Measurements from ENCODE around the gene BRSK1.

Gene BRSK1

GRCh38 chr19:55305983-55306562, 22.3 kb downstream of the BRSK1 start:
- no peak overlapping the region for H3K4me3 ChIP-seq (ENCODE audit: low read length)
- DNase-seq (ENCODE audit: low read depth): no peak
- TF ChIP-seq CTCF (conservative IDR thresholded peaks at IDR 0.05; ENCODE audit: low read depth, low read length): no peak

GRCh38 chr19:55306712-55307111, 22.9 kb downstream of the BRSK1 start:
- no peak for DNase-seq (ENCODE audit: low read depth)
- TF ChIP-seq CTCF (conservative IDR thresholded peaks at IDR 0.05; ENCODE audit: low read depth, low read length): no peak

DNA sequence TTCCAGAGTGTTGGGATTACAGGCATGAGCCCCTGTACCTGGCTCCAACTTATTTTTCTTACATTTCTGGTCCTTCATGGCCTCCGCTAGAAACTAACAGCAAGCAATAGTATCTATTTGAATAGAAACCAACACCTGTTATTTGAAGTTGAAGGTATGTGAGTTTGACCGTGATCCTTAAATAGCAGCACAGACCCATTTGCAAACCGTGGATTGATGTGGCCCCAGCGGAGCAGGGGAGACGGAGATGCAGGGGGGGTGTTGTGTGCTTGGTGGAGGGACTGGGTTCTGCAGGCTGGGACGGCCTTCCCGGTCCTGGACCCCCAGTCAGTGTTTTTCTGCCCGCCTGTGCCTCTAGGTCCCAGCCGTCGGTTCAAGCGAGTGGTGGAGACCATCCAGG, 24.5 kb downstream of the BRSK1 start:
- no peak for DNase-seq (ENCODE audit: low read depth)
- TF ChIP-seq CTCF (conservative IDR thresholded peaks at IDR 0.05; ENCODE audit: low read depth, low read length): no peak
- H3K4me3 ChIP-seq (ENCODE audit: low read length): no peak overlapping the region

More at GRCh38 chr19:55306712-55307111, 22.9 kb downstream of the BRSK1 start:
- no peak overlapping the region for H3K4me3 ChIP-seq (ENCODE audit: low read length)

DNA sequence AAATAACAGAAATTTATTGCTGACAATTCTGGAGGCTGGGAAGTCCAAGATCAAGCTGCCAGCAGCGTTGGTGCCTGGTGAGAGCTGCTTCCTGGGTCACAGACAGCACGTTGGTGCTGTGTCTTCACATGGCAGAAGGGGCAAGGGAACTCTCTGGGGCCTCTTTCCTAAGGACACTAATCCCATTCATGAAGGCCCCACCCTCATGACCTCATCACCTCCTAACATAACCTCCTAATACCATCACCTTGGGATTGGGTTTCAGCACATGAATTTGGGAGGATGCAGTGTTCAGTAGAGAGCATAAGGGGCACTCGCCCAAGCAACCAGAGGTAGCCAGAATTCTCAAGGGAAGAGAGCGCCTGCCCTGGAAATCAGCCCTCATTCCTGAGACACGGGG, 25.7 kb downstream of the BRSK1 start:
- no peak for DNase-seq (ENCODE audit: low read depth)
- no peak for TF ChIP-seq CTCF (conservative IDR thresholded peaks at IDR 0.05; ENCODE audit: low read depth, low read length)
- H3K4me3 ChIP-seq (ENCODE audit: low read length): no peak overlapping the region

GRCh38 chr19:55310498-55310897, 26.7 kb downstream of the BRSK1 start:
- no peak for TF ChIP-seq CTCF (conservative IDR thresholded peaks at IDR 0.05; ENCODE audit: low read depth, low read length)
- DNase-seq (ENCODE audit: low read depth): no peak
- H3K4me3 ChIP-seq (ENCODE audit: low read length): no peak overlapping the region

- DNase-seq (ENCODE audit: low read depth): no peak
- H3K4me3 ChIP-seq (ENCODE audit: low read length): no peak overlapping the region
- TF ChIP-seq CTCF (conservative IDR thresholded peaks at IDR 0.05; ENCODE audit: low read depth, low read length): no peak
Observed at GRCh38 chr19:55311397-55311796, 27.6 kb downstream of the BRSK1 start.

- H3K4me3 ChIP-seq (ENCODE audit: low read length): no peak overlapping the region
- no peak for TF ChIP-seq CTCF (conservative IDR thresholded peaks at IDR 0.05; ENCODE audit: low read depth, low read length)
- no peak for DNase-seq (ENCODE audit: low read depth)
Observed at GRCh38 chr19:55311797-55312196, 28.0 kb downstream of the BRSK1 start.
